DND-41 (cell line): ENCODE measurements around the gene WDR59.

Experiments
- EZH2 ChIP-seq: IDR thresholded peaks from 3 replicates; pipeline ENCODE4 v1.6.1; 2012; ENCODE audit warnings: borderline replicate concordance, low read depth, mild to moderate bottlenecking, moderate library complexity, low read length, inconsistent platforms; ENCODE audit not compliant: severe bottlenecking
- TF ChIP-seq, protein P1 (sequence below): IDR thresholded peaks from 2 replicates; pipeline ENCODE4 v1.5.1; 2012; ENCODE audit warnings: borderline replicate concordance, low read length, moderate library complexity, mild to moderate bottlenecking; ENCODE audit not compliant: poor library complexity, severe bottlenecking; ENCODE audit errors: extremely low read depth

DNA sequence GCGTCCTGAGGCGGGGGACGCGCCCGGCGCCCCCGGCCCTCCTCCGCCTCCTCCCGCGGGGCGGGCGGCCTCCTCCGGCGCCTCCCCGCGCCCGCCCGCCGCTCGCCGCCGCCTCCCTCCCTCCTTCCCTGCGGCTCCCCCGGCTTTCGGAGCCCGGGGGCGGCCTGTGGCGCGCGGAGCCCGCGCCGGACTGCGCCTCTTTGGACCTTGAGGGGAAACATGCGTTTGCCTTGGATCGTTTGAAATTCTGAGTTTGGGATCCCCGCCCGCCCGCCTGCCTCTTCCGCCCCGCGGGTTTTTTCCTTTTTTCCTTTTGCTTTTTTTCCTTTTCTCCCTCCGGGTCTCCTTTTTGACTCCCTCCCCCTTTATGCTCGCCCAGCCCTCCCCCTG lies 14.3 kb upstream of the WDR59 start:
- TF ChIP-seq, protein P1, sequence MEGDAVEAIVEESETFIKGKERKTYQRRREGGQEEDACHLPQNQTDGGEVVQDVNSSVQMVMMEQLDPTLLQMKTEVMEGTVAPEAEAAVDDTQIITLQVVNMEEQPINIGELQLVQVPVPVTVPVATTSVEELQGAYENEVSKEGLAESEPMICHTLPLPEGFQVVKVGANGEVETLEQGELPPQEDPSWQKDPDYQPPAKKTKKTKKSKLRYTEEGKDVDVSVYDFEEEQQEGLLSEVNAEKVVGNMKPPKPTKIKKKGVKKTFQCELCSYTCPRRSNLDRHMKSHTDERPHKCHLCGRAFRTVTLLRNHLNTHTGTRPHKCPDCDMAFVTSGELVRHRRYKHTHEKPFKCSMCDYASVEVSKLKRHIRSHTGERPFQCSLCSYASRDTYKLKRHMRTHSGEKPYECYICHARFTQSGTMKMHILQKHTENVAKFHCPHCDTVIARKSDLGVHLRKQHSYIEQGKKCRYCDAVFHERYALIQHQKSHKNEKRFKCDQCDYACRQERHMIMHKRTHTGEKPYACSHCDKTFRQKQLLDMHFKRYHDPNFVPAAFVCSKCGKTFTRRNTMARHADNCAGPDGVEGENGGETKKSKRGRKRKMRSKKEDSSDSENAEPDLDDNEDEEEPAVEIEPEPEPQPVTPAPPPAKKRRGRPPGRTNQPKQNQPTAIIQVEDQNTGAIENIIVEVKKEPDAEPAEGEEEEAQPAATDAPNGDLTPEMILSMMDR, result no peak
- TF ChIP-seq EZH2, result no peak
